A549 (cell line): ENCODE results near the gene NUDT9.

Source experiments
- CTCF ChIP-seq: fragments of >200 bp; sonication (Bioruptor Twin); formaldehyde crosslinking; IDR thresholded peaks from 3 replicates; pipeline ENCODE4 v1.5.1; 2016
- EP300 ChIP-seq, 2 experiments: fragments of >200 bp; sonication (Bioruptor Twin); formaldehyde crosslinking; IDR thresholded peaks; 2 replicates in 1 of 2; 3 replicates in 1 of 2; pipeline ENCODE4 v1.6.1; 2016 to 2017
- JUN ChIP-seq, 2 experiments: fragments of >200 bp; sonication (Bioruptor Twin); formaldehyde crosslinking; IDR thresholded peaks; 2 replicates in 1 of 2; 3 replicates in 1 of 2; pipeline ENCODE4 v1.6.1; 2016 to 2017
- MAFK ChIP-seq: fragments of 450-650 bp; IDR thresholded peaks from 2 replicates; pipeline ENCODE4 v1.6.1; 2014; ENCODE audit not compliant: partially characterized antibody
- PBX3 ChIP-seq: IDR thresholded peaks from 2 replicates; pipeline ENCODE4 v1.6.1; 2012

- TF ChIP-seq PBX3 (no peak), CTCF (no peak), JUN (IDR thresholded peaks at IDR 0.05) (no peak), EP300 (IDR thresholded peaks at IDR 0.05) (no peak), MAFK (no peak)
Observed at GRCh38 chr4:87500092-87500462, 77.7 kb downstream of the NUDT9 start.
